Measurements from ENCODE around the gene ASIC2. TPM values are rescaled to one million over a fixed set of nuclear protein-coding genes. Genes with fewer than 3 reads are reported as not detected.

ASIC2 gene
- total RNA-seq (2022; extraction: Qiagen RNA extraction; ENCODE audit: low read depth), result 2.1 to 3.1 TPM (median 2.4 TPM) in 5 replicates

DNA sequence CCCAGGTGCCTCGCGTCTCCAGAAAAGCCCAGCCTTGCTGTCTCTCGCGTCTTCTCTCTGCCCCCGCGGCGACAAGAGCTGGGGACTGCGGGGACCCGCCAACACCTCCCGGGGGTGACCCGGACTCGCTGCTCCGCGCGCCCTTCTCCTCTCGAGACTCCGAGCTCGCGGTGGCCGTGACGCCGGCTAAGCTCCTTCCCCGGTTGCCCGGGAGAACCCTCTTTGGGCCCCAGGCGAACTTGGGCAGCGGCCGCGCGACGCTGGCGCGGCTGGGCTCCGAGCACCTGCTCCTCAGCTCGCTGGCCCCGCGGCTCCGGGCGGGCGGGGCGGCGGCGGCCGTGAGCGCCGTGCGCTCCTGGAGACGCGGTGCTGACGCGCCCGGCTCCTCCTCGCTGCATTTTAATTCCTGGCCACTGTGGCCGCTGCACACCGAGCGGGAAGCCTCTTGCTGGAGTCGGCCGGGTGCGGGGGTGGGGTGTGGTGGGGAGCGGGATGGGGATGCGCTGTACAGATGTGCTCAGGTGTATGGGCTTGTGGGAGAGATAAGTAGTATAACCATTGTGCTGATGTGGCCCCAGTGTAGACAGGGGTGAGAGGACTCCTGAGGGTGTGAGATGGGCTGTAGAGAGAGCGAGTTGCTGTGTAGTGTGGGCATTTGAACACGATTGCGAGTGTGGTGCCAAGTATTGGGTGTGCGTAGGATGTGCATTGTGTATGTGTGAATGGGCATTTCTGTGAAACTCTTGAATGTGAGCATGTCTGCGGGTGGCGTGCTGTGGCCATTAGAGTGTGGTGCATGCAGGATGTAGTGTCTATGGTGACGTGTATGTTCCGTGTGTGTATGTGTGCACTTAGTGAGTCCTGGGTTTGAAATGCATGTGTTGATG is at the start of gene ASIC2:
Gene ASIC2 (minus strand): TSS at position 315 of the 887 bp plus-strand sequence.

Data from A549 treated with CpdA at 1 μM for 4 hours (cell line).